Left lung (tissue), 10 donors: ENCODE data around the gene PRICKLE1. TPM values are rescaled to one million over a fixed set of nuclear protein-coding genes. Genes with fewer than 3 reads are reported as not detected.

Experiments
- ATAC-seq: fragments of 200-7000 bp; cut with Tn5 transposase; one replicate; pipeline ENCODE4 v1.9.1; 2020; ENCODE audit warnings: moderate library complexity
- DNase-seq, 4 donors: peaks; one replicate each; pipeline ENCODE4 v3.0.0-alpha.2; 2013 to 2020
- H3K27ac ChIP-seq, 2 donors: fragments of 200-600 bp; sonication (generic) in 1 of 2; one replicate each; pipeline versions ENCODE4 v1.5.0 to v1.8.0; 2020 to 2021
- H3K27me3 ChIP-seq, 2 donors: fragments of 200-600 bp; sonication (generic) in 1 of 2; one replicate each; pipeline versions ENCODE4 v1.5.0 to v1.8.0; 2020 to 2021
- H3K36me3 ChIP-seq, 2 donors: fragments of 200-600 bp; sonication (generic) in 1 of 2; one replicate each; pipeline versions ENCODE4 v1.5.0 to v1.8.0; 2020 to 2021
- H3K4me1 ChIP-seq, 2 donors: fragments of 200-600 bp; one replicate each; pipeline ENCODE4 v1.8.0; 2021
- H3K4me3 ChIP-seq, 2 donors: fragments of 200-600 bp; sonication (generic) in 1 of 2; one replicate each; pipeline versions ENCODE4 v1.5.0 to v1.8.0; 2020 to 2021; ENCODE audit warnings: mild to moderate bottlenecking in 1 of 2
- H3K9me3 ChIP-seq, 2 donors: fragments of 200-600 bp; sonication (generic) in 1 of 2; one replicate each; pipeline versions ENCODE4 v1.5.0 to v1.8.0; 2020 to 2021
- CTCF ChIP-seq, 2 donors: fragments of 200-600 bp; sonication (generic) in 1 of 2; IDR thresholded peaks; one replicate each; pipeline versions ENCODE4 v1.5.0 to v1.8.0; 2021; ENCODE audit warnings: antibody characterized with exemption in 2 of 2
- intact Hi-C, 2 donors: fragments of 100-400 bp; cut with DNase I; formaldehyde crosslinking; loops; one replicate each; pipeline versions ENCODE4 v1.11.2 to v1.14.2; 2022
- polyA plus RNA-seq, 6 donors: library from polyadenylated mRNA; unstranded; fragments of 120-200 nt; gene quantifications; one replicate each; pipeline ENCODE4 v1.2.1, GENCODE V29; 2013; ENCODE audit not compliant: insufficient read length in 6 of 6
- total RNA-seq, 2 donors: library from RNA; stranded (reverse); fragmentation: NEBNext Ultra II Directional; extraction: Animal tissue kit (Norgen Biotek cat#: 25700); gene quantifications; one replicate each; pipeline ENCODE4 v1.2.1, GENCODE V29; 2021
- donor health status: DM: no; HTN: yes; CAD: no.
- donor health status: DM: no; HTN: no; CAD: no.

Gene PRICKLE1
- total and polyA plus RNA-seq, 8 donors = 17.4 to 62.8 (median 49.1) TPM

GRCh38 chr12:42483521-42483790 is 106.1 kb downstream of the PRICKLE1 start:
- Histone ChIP-seq H3K4me3 (peak overlapping the region; percentile 60 to 83), H3K27ac (peak overlapping the region; percentile 82 to 91), H3K4me1 (peaks cover 16 to 29% of the 10 kb centered on the region in 2 donors), H3K36me3 (no peaks in the 10 kb centered on the region), H3K9me3 (no peaks in the 10 kb centered on the region), H3K27me3 (peaks cover 0 to 46% of the 10 kb centered on the region in 2 donors)
- TF ChIP-seq CTCF (IDR thresholded peaks at IDR 0.05) = no peak
- DNase-seq (peak in 3 of 4 donors; percentile 38 to 71 (median 68)), ATAC-seq (peak; percentile 43)
- intact Hi-C loops = no loop called here

GRCh38 chr12:42482748-42483520 is 106.6 kb downstream of the PRICKLE1 start:
- ATAC-seq = peak; percentile 93
- intact Hi-C loops = no loop called here

GRCh38 chr12:42482041-42482747 is 107.4 kb downstream of the PRICKLE1 start:
- peaks cover 0 to 46% of the 10 kb centered on the region in 2 donors for H3K27me3 ChIP-seq
- no peaks in the 10 kb centered on the region for H3K36me3 ChIP-seq
- intact Hi-C loops = no loop called here
- H3K4me1 ChIP-seq = peaks cover 16 to 29% of the 10 kb centered on the region in 2 donors
- ATAC-seq (peak; percentile 63), DNase-seq (peak in 3 of 4 donors; percentile 72 to 86 (median 73))
- TF ChIP-seq CTCF (IDR thresholded peaks at IDR 0.05) = no peak
- H3K4me3 ChIP-seq = peak overlapping the region; percentile 60 to 83
- H3K9me3 ChIP-seq = no peaks in the 10 kb centered on the region
- H3K27ac ChIP-seq = peak overlapping the region; percentile 82 to 91

More at GRCh38 chr12:42482748-42483520, 106.6 kb downstream of the PRICKLE1 start:
- Histone ChIP-seq H3K4me3 (peak overlapping the region; percentile 60 to 83), H3K4me1 (peaks cover 16 to 29% of the 10 kb centered on the region in 2 donors), H3K36me3 (no peaks in the 10 kb centered on the region), H3K9me3 (no peaks in the 10 kb centered on the region), H3K27me3 (peaks cover 0 to 46% of the 10 kb centered on the region in 2 donors), H3K27ac (peak overlapping the region; percentile 82 to 91)
- peak; percentile 71 to 91 (median 88) for DNase-seq
- TF ChIP-seq CTCF (IDR thresholded peaks at IDR 0.05) = peak; percentile 76 to 85

- intact Hi-C loops = no loop called here
- no peaks in the 10 kb centered on the region for H3K36me3 ChIP-seq
- H3K4me1 ChIP-seq = peaks cover 16 to 29% of the 10 kb centered on the region in 2 donors
- peak overlapping the region; percentile 82 to 91 for H3K27ac ChIP-seq
- ATAC-seq (no peak), DNase-seq (no peak)
- no peaks in the 10 kb centered on the region for H3K9me3 ChIP-seq
- peaks cover 0 to 46% of the 10 kb centered on the region in 2 donors for H3K27me3 ChIP-seq
- no peak for TF ChIP-seq CTCF (IDR thresholded peaks at IDR 0.05)
- H3K4me3 ChIP-seq = peak overlapping the region in 1 of 2 donors; percentile 60
Observed at GRCh38 chr12:42481368-42481767, 108.2 kb downstream of the PRICKLE1 start.

- TF ChIP-seq CTCF (IDR thresholded peaks at IDR 0.05) = no peak
- no peak for DNase-seq
- H3K4me3 ChIP-seq = no peak overlapping the region
- no peaks in the 10 kb centered on the region for H3K36me3 ChIP-seq
- no peak overlapping the region for H3K27ac ChIP-seq
- intact Hi-C loops = no loop called here
- H3K9me3 ChIP-seq = no peaks in the 10 kb centered on the region
- no peak for ATAC-seq
- H3K27me3 ChIP-seq = peaks cover 0 to 14% of the 10 kb centered on the region in 2 donors
- peaks cover 14 to 16% of the 10 kb centered on the region in 2 donors for H3K4me1 ChIP-seq
Observed at GRCh38 chr12:42477941-42478340, 111.6 kb downstream of the PRICKLE1 start.
